DND-41 (cell line): Measurements from ENCODE around the gene UGT1A4.

Experiments
- ATAC-seq: fragments of 200-7000 bp; cut with Tn5 transposase; 3 replicates; pipeline ENCODE4 v1.9.1; 2021; ENCODE audit warnings: low read depth; ENCODE audit not compliant: insufficient read depth
- DNase-seq: peaks from one replicate; pipeline ENCODE4 v3.0.0-alpha.2; 2020
- H2AFZ ChIP-seq: 2 replicates; pipeline ENCODE4 v1.6.0; 2012; ENCODE audit warnings: low read depth, low read length
- H3K27ac ChIP-seq: 2 replicates; pipeline ENCODE4 v1.5.1; 2012; ENCODE audit warnings: low read length, inconsistent platforms
- H3K27me3 ChIP-seq: fragments of 200-600 bp; sonication (generic); 2 replicates; pipeline ENCODE4 v1.6.0; 2012; ENCODE audit warnings: low read length, mild to moderate bottlenecking, inconsistent platforms; ENCODE audit not compliant: insufficient read depth, poor library complexity
- H3K36me3 ChIP-seq: 2 replicates; pipeline ENCODE4 v1.5.1; 2012; ENCODE audit warnings: low read length, inconsistent platforms; ENCODE audit not compliant: insufficient read depth
- H3K4me1 ChIP-seq: 2 replicates; pipeline ENCODE4 v1.5.1; 2012; ENCODE audit warnings: mild to moderate bottlenecking, low read length; ENCODE audit not compliant: insufficient read depth
- H3K4me2 ChIP-seq: 2 replicates; pipeline ENCODE4 v1.6.0; 2012; ENCODE audit warnings: mild to moderate bottlenecking, moderate library complexity, low read length, inconsistent platforms; ENCODE audit not compliant: insufficient read depth
- H3K4me3 ChIP-seq, 2 experiments: fragments of 200-600 bp in 1 of 2; shearing (Covaris generic) in 1 of 2; 2 replicates each; pipeline ENCODE4 v1.5.1; 2012 to 2016; ENCODE audit warnings: inconsistent platforms in 2 of 2, low read length in 2 of 2, mild to moderate bottlenecking in 2 of 2, low read depth in 1 of 2, moderate library complexity in 1 of 2
- H3K79me2 ChIP-seq: 2 replicates; pipeline ENCODE4 v1.6.0; 2012; ENCODE audit warnings: low read length, inconsistent platforms; ENCODE audit not compliant: insufficient read depth
- H3K9ac ChIP-seq: 2 replicates; pipeline ENCODE4 v1.6.0; 2012; ENCODE audit warnings: low read depth, mild to moderate bottlenecking, inconsistent platforms, low read length, moderate library complexity
- H3K9me3 ChIP-seq: 2 replicates; pipeline ENCODE4 v1.5.1; 2012; ENCODE audit warnings: low read length, moderate library complexity, mild to moderate bottlenecking, inconsistent platforms; ENCODE audit not compliant: insufficient read depth, severe bottlenecking
- H4K20me1 ChIP-seq: 2 replicates; pipeline ENCODE4 v1.6.0; 2012; ENCODE audit warnings: low read length; ENCODE audit not compliant: insufficient read depth
- EZH2 ChIP-seq: IDR thresholded peaks from 3 replicates; pipeline ENCODE4 v1.6.1; 2012; ENCODE audit warnings: borderline replicate concordance, low read depth, mild to moderate bottlenecking, moderate library complexity, low read length, inconsistent platforms; ENCODE audit not compliant: severe bottlenecking
- TF ChIP-seq, protein P1 (sequence below): IDR thresholded peaks from 2 replicates; pipeline ENCODE4 v1.5.1; 2012; ENCODE audit warnings: borderline replicate concordance, low read length, moderate library complexity, mild to moderate bottlenecking; ENCODE audit not compliant: poor library complexity, severe bottlenecking; ENCODE audit errors: extremely low read depth

Gene UGT1A4

DNA sequence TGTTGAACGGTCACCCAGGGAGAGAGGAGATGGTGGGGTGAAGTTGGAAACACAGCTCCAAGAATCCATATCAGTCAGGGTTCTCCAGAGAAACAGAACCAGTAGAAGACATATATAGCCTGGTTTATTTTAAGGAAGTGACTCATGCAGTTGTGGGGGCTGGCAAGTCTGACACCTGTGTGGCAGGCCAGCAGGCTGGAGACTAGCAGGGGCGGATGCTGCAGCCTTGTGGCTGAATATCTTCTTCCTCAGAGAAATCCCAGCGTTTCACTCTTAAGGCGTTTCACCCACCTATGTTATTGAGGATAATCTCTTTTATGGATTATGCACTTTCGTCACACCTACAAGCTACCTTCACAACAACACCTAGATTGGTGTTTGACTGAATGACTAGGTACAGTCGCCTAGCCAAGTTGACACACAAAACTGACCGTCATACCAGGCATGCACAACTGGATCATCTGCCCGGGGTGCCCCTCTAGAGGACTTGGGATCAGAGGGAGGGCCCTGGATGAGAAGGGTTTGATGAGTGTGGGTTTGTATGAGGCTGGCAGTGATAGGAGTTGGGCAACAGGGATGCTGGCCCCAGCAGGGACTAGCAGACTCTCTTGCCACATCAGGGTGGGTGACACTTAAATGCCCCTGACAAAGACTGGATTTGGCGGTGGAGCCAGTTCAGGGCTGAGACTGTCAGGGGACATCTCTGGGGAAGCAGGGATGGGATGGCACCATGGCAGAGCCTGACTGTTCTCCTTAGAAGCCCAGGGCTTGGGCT lies 83.0 kb downstream of the UGT1A4 start:
- no peak overlapping the region for H3K4me2 ChIP-seq
- no peaks in the 10 kb centered on the region for H3K79me2 ChIP-seq
- H3K9ac ChIP-seq = no peak overlapping the region

DNA sequence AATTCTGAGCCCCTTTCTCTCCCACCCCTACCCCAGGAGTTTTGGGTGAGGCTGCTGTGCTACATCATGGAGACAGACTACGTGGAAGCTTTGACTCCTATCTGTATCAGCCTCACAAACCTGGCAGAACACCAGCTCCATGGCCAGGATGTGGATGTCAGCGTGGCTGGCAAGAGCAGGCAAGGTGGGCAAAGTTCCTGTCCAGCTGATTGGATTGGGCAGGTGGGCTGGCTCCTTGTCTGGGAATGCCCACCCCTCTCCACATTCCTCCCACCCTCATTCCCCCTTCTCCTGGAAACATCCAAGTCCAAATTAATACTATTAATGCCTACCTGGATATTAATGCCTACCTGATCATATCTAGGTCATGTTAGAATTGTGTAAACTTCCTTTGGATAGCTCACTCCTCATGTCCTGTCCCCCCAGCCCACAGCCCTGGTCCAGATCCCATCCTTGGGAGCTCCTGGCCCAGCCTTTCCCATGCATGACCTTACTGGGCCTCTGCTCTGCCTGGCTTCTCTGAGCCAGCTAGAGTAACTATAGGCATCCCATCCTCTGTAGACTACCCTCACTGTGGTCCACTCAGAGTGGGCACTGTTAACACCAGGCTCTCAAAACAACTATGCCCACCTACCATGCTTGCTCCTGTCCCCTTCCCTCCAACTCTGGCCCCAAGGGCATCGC lies 83.7 kb downstream of the UGT1A4 start:
- no peaks in the 10 kb centered on the region for H3K9me3 ChIP-seq
- H3K27me3 ChIP-seq = peaks cover 1% of the 10 kb centered on the region
- H3K4me1 ChIP-seq = no peaks in the 10 kb centered on the region
- H4K20me1 ChIP-seq = no peaks in the 10 kb centered on the region
- no peak overlapping the region for H3K27ac ChIP-seq
- no peaks in the 10 kb centered on the region for H3K79me2 ChIP-seq
- no peak overlapping the region for H3K4me2 ChIP-seq
- no peak overlapping the region for H2AFZ ChIP-seq
- no peak overlapping the region for H3K9ac ChIP-seq
- no peak for ATAC-seq
- no peak for TF ChIP-seq EZH2
- TF ChIP-seq, protein P1, sequence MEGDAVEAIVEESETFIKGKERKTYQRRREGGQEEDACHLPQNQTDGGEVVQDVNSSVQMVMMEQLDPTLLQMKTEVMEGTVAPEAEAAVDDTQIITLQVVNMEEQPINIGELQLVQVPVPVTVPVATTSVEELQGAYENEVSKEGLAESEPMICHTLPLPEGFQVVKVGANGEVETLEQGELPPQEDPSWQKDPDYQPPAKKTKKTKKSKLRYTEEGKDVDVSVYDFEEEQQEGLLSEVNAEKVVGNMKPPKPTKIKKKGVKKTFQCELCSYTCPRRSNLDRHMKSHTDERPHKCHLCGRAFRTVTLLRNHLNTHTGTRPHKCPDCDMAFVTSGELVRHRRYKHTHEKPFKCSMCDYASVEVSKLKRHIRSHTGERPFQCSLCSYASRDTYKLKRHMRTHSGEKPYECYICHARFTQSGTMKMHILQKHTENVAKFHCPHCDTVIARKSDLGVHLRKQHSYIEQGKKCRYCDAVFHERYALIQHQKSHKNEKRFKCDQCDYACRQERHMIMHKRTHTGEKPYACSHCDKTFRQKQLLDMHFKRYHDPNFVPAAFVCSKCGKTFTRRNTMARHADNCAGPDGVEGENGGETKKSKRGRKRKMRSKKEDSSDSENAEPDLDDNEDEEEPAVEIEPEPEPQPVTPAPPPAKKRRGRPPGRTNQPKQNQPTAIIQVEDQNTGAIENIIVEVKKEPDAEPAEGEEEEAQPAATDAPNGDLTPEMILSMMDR = no peak
- no peaks in the 10 kb centered on the region for H3K36me3 ChIP-seq
- H3K4me3 ChIP-seq = no peak overlapping the region
- DNase-seq = no peak

More for the DNA sequence above, 83.0 kb downstream of the UGT1A4 start:
- H3K4me3 ChIP-seq = no peak overlapping the region
- no peaks in the 10 kb centered on the region for H3K36me3 ChIP-seq
- H3K27ac ChIP-seq = no peak overlapping the region
- TF ChIP-seq, protein P1 = no peak
- no peak for TF ChIP-seq EZH2
- no peaks in the 10 kb centered on the region for H3K4me1 ChIP-seq
- H4K20me1 ChIP-seq = no peaks in the 10 kb centered on the region
- no peak for DNase-seq
- no peaks in the 10 kb centered on the region for H3K27me3 ChIP-seq
- H3K9me3 ChIP-seq = no peaks in the 10 kb centered on the region
- no peak; the same call in 2 of the 3 replicates for ATAC-seq
- no peak overlapping the region for H2AFZ ChIP-seq

DNA sequence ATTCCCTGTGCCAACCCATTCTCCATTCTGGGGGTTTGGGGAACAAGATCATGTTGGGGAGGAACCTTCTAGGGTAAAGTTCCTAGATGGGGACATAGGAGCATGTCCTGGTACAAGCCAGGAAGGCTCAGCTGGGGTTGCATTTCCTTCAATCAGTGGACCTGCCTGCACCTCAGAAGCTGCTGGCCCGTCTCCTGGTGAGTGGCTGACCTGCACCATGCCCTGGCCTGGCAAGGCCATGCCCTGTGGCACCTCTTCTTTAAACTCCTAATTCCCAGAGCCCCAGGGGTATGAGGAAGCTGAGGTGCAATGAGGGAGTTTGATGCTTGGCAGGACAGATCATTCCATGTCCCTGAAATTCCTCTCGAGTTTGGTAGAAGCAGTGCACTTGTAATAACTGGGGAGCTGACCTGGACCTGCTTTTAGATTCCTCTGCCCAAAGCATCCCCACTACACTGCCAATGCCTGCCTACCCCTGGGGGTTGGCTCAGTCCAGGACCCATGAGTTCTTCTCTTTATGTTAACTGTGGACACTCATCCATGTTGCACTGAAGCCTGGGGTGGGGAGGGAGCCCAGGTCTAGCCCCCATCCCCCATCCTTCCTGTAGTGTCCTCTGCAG lies 84.9 kb downstream of the UGT1A4 start:
- DNase-seq (no peak), ATAC-seq (no peak)
- H3K4me1 ChIP-seq = no peaks in the 10 kb centered on the region
- H3K27me3 ChIP-seq = peaks cover 13% of the 10 kb centered on the region
- H3K9me3 ChIP-seq = no peaks in the 10 kb centered on the region
- H3K36me3 ChIP-seq = no peaks in the 10 kb centered on the region
- no peak overlapping the region for H3K4me3 ChIP-seq
- no peak for TF ChIP-seq EZH2
- TF ChIP-seq, protein P1 = no peak
- H3K4me2 ChIP-seq = no peak overlapping the region
- no peak overlapping the region for H2AFZ ChIP-seq
- H3K27ac ChIP-seq = no peak overlapping the region
- peaks cover 3% of the 10 kb centered on the region; the same call in 1 of the 2 replicates for H4K20me1 ChIP-seq
- no peaks in the 10 kb centered on the region for H3K79me2 ChIP-seq
- H3K9ac ChIP-seq = no peak overlapping the region
